Mesenchymal stem cell (in vitro differentiated cells and primary cell): Measurements from ENCODE around the gene HES4.
A peak's percentile ranks its signal among the peaks of the same experiment; 100 is the strongest.

Source experiments
- DNase-seq: peaks from one replicate; pipeline ENCODE4 v3.0.0-alpha.2; 2013
- H2AFZ ChIP-seq: one replicate; pipeline ENCODE4 v1.6.1; 2013; ENCODE audit warnings: low read depth, mild to moderate bottlenecking, control low read depth, inconsistent platforms, low read length, moderate library complexity
- H2AK5ac ChIP-seq: 2 replicates; pipeline ENCODE4 v1.6.1; 2013; ENCODE audit warnings: low read length, moderate library complexity, mild to moderate bottlenecking, inconsistent platforms; ENCODE audit not compliant: severe bottlenecking
- H2BK120ac ChIP-seq: one replicate; pipeline ENCODE4 v1.6.1; 2013; ENCODE audit warnings: low read depth, mild to moderate bottlenecking, inconsistent platforms, low read length, moderate library complexity
- H2BK12ac ChIP-seq, 2 experiments: one replicate each; pipeline ENCODE4 v1.6.1; 2013; ENCODE audit warnings: inconsistent platforms in 2 of 2, low read length in 2 of 2, mild to moderate bottlenecking in 2 of 2, moderate library complexity in 2 of 2, control low read depth in 1 of 2
- H2BK15ac ChIP-seq: one replicate; pipeline ENCODE4 v1.6.1; 2013; ENCODE audit warnings: mild to moderate bottlenecking, low read depth, inconsistent platforms; ENCODE audit not compliant: poor library complexity, severe bottlenecking
- H2BK5ac ChIP-seq: 2 replicates; pipeline ENCODE4 v1.6.1; 2013; ENCODE audit warnings: low read depth, mild to moderate bottlenecking, low read length, control low read depth, inconsistent platforms; ENCODE audit not compliant: poor library complexity, severe bottlenecking
- H3K14ac ChIP-seq, 2 experiments: one replicate each; pipeline ENCODE4 v1.6.1; 2013; ENCODE audit warnings: inconsistent platforms in 2 of 2, low read length in 2 of 2, control low read depth in 1 of 2, mild to moderate bottlenecking in 1 of 2, moderate library complexity in 1 of 2
- H3K18ac ChIP-seq, 2 experiments: one replicate each; pipeline ENCODE4 v1.6.1; 2013; ENCODE audit warnings: inconsistent platforms in 2 of 2, low read length in 2 of 2, control low read depth in 1 of 2, low read depth in 1 of 2, mild to moderate bottlenecking in 1 of 2
- H3K23ac ChIP-seq, 2 experiments: one replicate each; pipeline ENCODE4 v1.6.1; 2013; ENCODE audit warnings: inconsistent platforms in 2 of 2, low read length in 2 of 2, mild to moderate bottlenecking in 2 of 2, moderate library complexity in 2 of 2, control low read depth in 1 of 2
- H3K27ac ChIP-seq: 2 replicates; pipeline ENCODE4 v1.5.1; 2013; ENCODE audit warnings: mild to moderate bottlenecking, moderate library complexity, low read length, control low read depth, inconsistent platforms; ENCODE audit not compliant: poor library complexity, severe bottlenecking
- H3K27me3 ChIP-seq, 2 experiments: 2 replicates each; pipeline versions ENCODE4 v1.6.1 to v1.7.0; 2013; ENCODE audit warnings: low read length in 2 of 2, mild to moderate bottlenecking in 2 of 2, moderate library complexity in 2 of 2, control low read depth in 1 of 2, inconsistent platforms in 1 of 2; ENCODE audit not compliant: control insufficient read depth in 1 of 2, insufficient read depth in 1 of 2
- H3K36me3 ChIP-seq, 2 experiments: 2 replicates each; pipeline versions ENCODE4 v1.6.1 to v1.7.0; 2013; ENCODE audit warnings: low read length in 2 of 2, control low read depth in 1 of 2, inconsistent platforms in 1 of 2, low read depth in 1 of 2, mild to moderate bottlenecking in 1 of 2; ENCODE audit not compliant: insufficient read depth in 2 of 2, control insufficient read depth in 1 of 2
- H3K4ac ChIP-seq, 2 experiments: one replicate each; pipeline ENCODE4 v1.6.1; 2013; ENCODE audit warnings: inconsistent platforms in 2 of 2, low read length in 2 of 2, mild to moderate bottlenecking in 2 of 2, moderate library complexity in 2 of 2, control low read depth in 1 of 2, low read depth in 1 of 2
- H3K4me1 ChIP-seq: 2 replicates; pipeline ENCODE4 v1.6.1; 2013; ENCODE audit warnings: low read depth, low read length, control low read depth; ENCODE audit not compliant: control insufficient read depth, insufficient read depth
- H3K4me2 ChIP-seq: 2 replicates; pipeline ENCODE4 v1.6.1; 2013; ENCODE audit warnings: low read length, mild to moderate bottlenecking, inconsistent platforms; ENCODE audit not compliant: poor library complexity, severe bottlenecking
- H3K4me3 ChIP-seq, 2 experiments: 2 replicates each; pipeline versions ENCODE4 v1.5.1 to v1.7.0; 2013; ENCODE audit warnings: low read length in 2 of 2, mild to moderate bottlenecking in 2 of 2, control low read depth in 1 of 2, low read depth in 1 of 2; ENCODE audit not compliant: insufficient read depth in 1 of 2
- H3K79me1 ChIP-seq: replicated peaks from 2 replicates; pipeline ENCODE4 v1.6.1; 2013; ENCODE audit warnings: mild to moderate bottlenecking, control low read depth, low read length, inconsistent platforms; ENCODE audit not compliant: poor library complexity, severe bottlenecking
- H3K9ac ChIP-seq: 2 replicates; pipeline ENCODE4 v1.7.0; 2013; ENCODE audit warnings: mild to moderate bottlenecking, low read length, moderate library complexity
- H3K9me3 ChIP-seq: 2 replicates; pipeline ENCODE4 v1.7.0; 2013; ENCODE audit warnings: mild to moderate bottlenecking, low read length; ENCODE audit not compliant: control insufficient read depth
- H4K8ac ChIP-seq: one replicate; pipeline ENCODE4 v1.6.1; 2013; ENCODE audit warnings: inconsistent platforms, mild to moderate bottlenecking, low read length, moderate library complexity
- H4K91ac ChIP-seq: one replicate; pipeline ENCODE4 v1.6.1; 2013; ENCODE audit warnings: mild to moderate bottlenecking, low read length, inconsistent platforms
- WGBS: methylation state at CpG from one replicate; pipeline ENCODE4 v1.1.7; 2013; ENCODE audit warnings: mixed read lengths; 5-methylcytosine and 5-hydroxymethylcytosine counted together

HES4 gene

GRCh38 chr1:975896-976683 lies 23.8 kb downstream of the HES4 start:
- Histone ChIP-seq H4K8ac (peak overlapping the region; percentile 89), H2BK15ac (peak overlapping the region; percentile 4), H3K4ac (peak overlapping the region; percentile 31 to 47), H3K4me3 (peak overlapping the region in 1 of 2 experiments; percentile 27), H4K91ac (peak overlapping the region; percentile 67), H3K4me1 (peaks cover 9% of the 10 kb centered on the region), H2BK12ac (peak overlapping the region; percentile 11 to 22), H3K27me3 (peaks cover 0 to 67% of the 10 kb centered on the region in 2 experiments), H2AFZ (peak overlapping the region; percentile 83), H3K14ac (no peak overlapping the region), H3K18ac (no peak overlapping the region), H3K79me1 (no peaks in the 10 kb centered on the region), H2BK5ac (no peak overlapping the region), H3K36me3 (peaks cover 0 to 9% of the 10 kb centered on the region in 2 experiments), H2AK5ac (no peak overlapping the region), H2BK120ac (no peak overlapping the region), H3K9ac (no peak overlapping the region), H3K23ac (peak overlapping the region in 1 of 2 experiments; percentile 86), H3K9me3 (no peaks in the 10 kb centered on the region), H3K4me2 (peak overlapping the region; percentile 67), H3K27ac (no peak overlapping the region)
- peak; percentile 65 for DNase-seq
- 11% methylated on average over 31 of the region's 40 CpGs for WGBS

GRCh38 chr1:975365-975764 lies 24.5 kb downstream of the HES4 start:
- Histone ChIP-seq H3K18ac (no peak overlapping the region), H3K4ac (no peak overlapping the region), H3K4me3 (no peak overlapping the region), H4K91ac (no peak overlapping the region), H3K9me3 (no peaks in the 10 kb centered on the region), H3K36me3 (peaks cover 0 to 9% of the 10 kb centered on the region in 2 experiments), H3K23ac (no peak overlapping the region), H2BK15ac (no peak overlapping the region), H3K27me3 (peaks cover 0 to 67% of the 10 kb centered on the region in 2 experiments), H3K9ac (no peak overlapping the region), H4K8ac (no peak overlapping the region), H2BK12ac (no peak overlapping the region), H3K4me1 (peaks cover 8% of the 10 kb centered on the region), H2AK5ac (no peak overlapping the region), H3K14ac (no peak overlapping the region), H3K4me2 (no peak overlapping the region), H3K27ac (no peak overlapping the region), H3K79me1 (no peaks in the 10 kb centered on the region), H2AFZ (no peak overlapping the region), H2BK120ac (no peak overlapping the region), H2BK5ac (no peak overlapping the region)
- DNase-seq: no peak
- 90% methylated on average over 9 of the region's 9 CpGs for WGBS

GRCh38 chr1:974687-975328 lies 25.1 kb downstream of the HES4 start:
- Histone ChIP-seq H3K4me2 (no peak overlapping the region), H3K27me3 (peaks cover 0 to 67% of the 10 kb centered on the region in 2 experiments), H3K23ac (no peak overlapping the region), H2BK12ac (no peak overlapping the region), H4K91ac (no peak overlapping the region), H2BK5ac (no peak overlapping the region), H3K14ac (no peak overlapping the region), H4K8ac (no peak overlapping the region), H3K9me3 (no peaks in the 10 kb centered on the region), H3K4me3 (peak overlapping the region in 1 of 2 experiments; percentile 20), H3K79me1 (no peaks in the 10 kb centered on the region), H2BK15ac (no peak overlapping the region), H3K36me3 (peaks cover 0 to 9% of the 10 kb centered on the region in 2 experiments), H2BK120ac (no peak overlapping the region), H3K27ac (no peak overlapping the region), H2AFZ (no peak overlapping the region), H2AK5ac (no peak overlapping the region), H3K4ac (no peak overlapping the region), H3K9ac (no peak overlapping the region), H3K4me1 (peaks cover 8% of the 10 kb centered on the region), H3K18ac (no peak overlapping the region)
- WGBS: 81% methylated on average over 17 of the region's 17 CpGs
- DNase-seq: no peak

GRCh38 chr1:974293-974640 lies 25.6 kb downstream of the HES4 start:
- no peak overlapping the region for H2BK5ac ChIP-seq
- H3K4me1 ChIP-seq: peaks cover 8% of the 10 kb centered on the region
- H3K14ac ChIP-seq: no peak overlapping the region
- H3K4me3 ChIP-seq: no peak overlapping the region
- H3K27ac ChIP-seq: no peak overlapping the region
- no peak overlapping the region for H2AFZ ChIP-seq
- no peak overlapping the region for H3K18ac ChIP-seq
- H4K8ac ChIP-seq: no peak overlapping the region
- no peak overlapping the region for H3K4me2 ChIP-seq
- H3K27me3 ChIP-seq: peaks cover 0 to 67% of the 10 kb centered on the region in 2 experiments
- no peak overlapping the region for H4K91ac ChIP-seq
- no peak overlapping the region for H2BK12ac ChIP-seq
- no peak overlapping the region for H3K23ac ChIP-seq
- H2AK5ac ChIP-seq: no peak overlapping the region
- no peak overlapping the region for H3K4ac ChIP-seq
- no peak overlapping the region for H3K9ac ChIP-seq
- H3K36me3 ChIP-seq: peaks cover 0 to 9% of the 10 kb centered on the region in 2 experiments
- peak overlapping the region; percentile 8 for H2BK15ac ChIP-seq
- no peaks in the 10 kb centered on the region for H3K79me1 ChIP-seq
- WGBS: 87% methylated on average over 8 of the region's 11 CpGs
- H2BK120ac ChIP-seq: no peak overlapping the region
- DNase-seq: no peak
- no peaks in the 10 kb centered on the region for H3K9me3 ChIP-seq
